HepG2 (cell line): ENCODE measurements around the gene TMEM87B. TPM values are rescaled to one million over a fixed set of nuclear protein-coding genes. Genes with fewer than 3 reads are reported as not detected.

Experiments used
- ARID5B ChIP-seq: IDR thresholded peaks from 2 replicates; pipeline ENCODE4 v1.4.0; 2020; ENCODE audit warnings: mild to moderate bottlenecking, missing genetic modification reagents
- ARNT ChIP-seq: fragments of 450-650 bp; IDR thresholded peaks from 2 replicates; pipeline ENCODE4 v1.6.1; 2017
- GFI1 ChIP-seq: sonication (generic); formaldehyde crosslinking; IDR thresholded peaks from 2 replicates; pipeline ENCODE4 v1.5.0; 2020; ENCODE audit warnings: missing genetic modification reagents, mild to moderate bottlenecking, borderline replicate concordance
- HNRNPH1 ChIP-seq: fragments of 200-400 bp; formaldehyde crosslinking; optimal IDR thresholded peaks from 2 replicates; pipeline ENCODE3; 2017; ENCODE audit warnings: mild to moderate bottlenecking, low read depth, low read length
- IKZF4 ChIP-seq: sonication (generic); formaldehyde crosslinking; IDR thresholded peaks from 2 replicates; pipeline ENCODE4 v1.5.1; 2020; ENCODE audit warnings: borderline replicate concordance, mild to moderate bottlenecking, low read depth, missing genetic modification reagents; ENCODE audit errors: not compliant biosample characterization
- LCORL ChIP-seq, 2 experiments: fragments of 450-650 bp in 1 of 2; sonication (generic) in 1 of 2; formaldehyde crosslinking in 1 of 2; IDR thresholded peaks; 2 replicates each; pipeline versions ENCODE4 v1.5.0 to v1.6.1; 2017 to 2020; ENCODE audit warnings: antibody characterized with exemption in 1 of 2, missing genetic modification reagents in 1 of 2
- MBNL3 ChIP-seq: fragments of 250-450 bp; sonication (Bioruptor Pico); conservative IDR thresholded peaks from 2 replicates; pipeline ENCODE4 v1.8.0; 2022; ENCODE audit warnings: mild to moderate bottlenecking, inconsistent platforms
- SOX6 ChIP-seq, 2 experiments: fragments of 450-650 bp in 1 of 2; sonication (generic) in 1 of 2; formaldehyde crosslinking in 1 of 2; IDR thresholded peaks; 2 replicates each; pipeline versions ENCODE4 v1.4.0 to v1.6.1; 2017 to 2020; ENCODE audit warnings: antibody characterized with exemption in 1 of 2, mild to moderate bottlenecking in 1 of 2, missing genetic modification reagents in 1 of 2
- TAF15 ChIP-seq: fragments of 200-400 bp; formaldehyde crosslinking; IDR thresholded peaks from one replicate; pipeline ENCODE4 v1.6.1; 2018; ENCODE audit warnings: mild to moderate bottlenecking, low read depth, low read length; ENCODE audit not compliant: poor library complexity, severe bottlenecking
- ZFP90 ChIP-seq: sonication (generic); formaldehyde crosslinking; IDR thresholded peaks from 2 replicates; pipeline ENCODE4 v1.8.0; 2022; ENCODE audit warnings: missing genetic modification reagents, mild to moderate bottlenecking, inconsistent platforms, borderline replicate concordance
- ZFX ChIP-seq: sonication (generic); formaldehyde crosslinking; IDR thresholded peaks from 2 replicates; pipeline ENCODE4 v1.4.0; 2020; ENCODE audit warnings: mild to moderate bottlenecking, low read depth, missing genetic modification reagents, moderate library complexity
- ZKSCAN5 ChIP-seq: sonication (generic); formaldehyde crosslinking; IDR thresholded peaks from 2 replicates; pipeline ENCODE4 v1.5.1; 2020; ENCODE audit warnings: mild to moderate bottlenecking, missing genetic modification reagents
- ZNF329 ChIP-seq: sonication (generic); formaldehyde crosslinking; IDR thresholded peaks from 2 replicates; pipeline ENCODE4 v1.9.0; 2021; ENCODE audit warnings: low read depth, mild to moderate bottlenecking, missing genetic modification reagents
- ZSCAN31 ChIP-seq: sonication (generic); formaldehyde crosslinking; IDR thresholded peaks from 2 replicates; pipeline ENCODE4 v1.5.0; 2020; ENCODE audit warnings: low read depth, mild to moderate bottlenecking, missing genetic modification reagents
- polyA plus RNA-seq, 8 experiments: library from polyadenylated mRNA; depleted of rRNA in 3 of 8; stranded (reverse) in 7 of 8; unstranded in 1 of 8; fragments of >200 nt; fragmentation: Illumina TruSeq in 4 of 8; extraction: Trizol in 4 of 8; gene quantifications; 2 replicates each; pipeline versions ENCODE4 v1.2.1 to v1.2.3, GENCODE V29; 2011 to 2016; ENCODE audit warnings: low read depth in 4 of 8, missing spikeins in 1 of 8, mixed read lengths in 1 of 8; ENCODE audit not compliant: insufficient read depth in 1 of 8
- total RNA-seq, 5 experiments: library from RNA; depleted of rRNA; stranded (reverse); fragments of >200 nt; fragmentation: Illumina TruSeq; extraction: Trizol; gene quantifications; 2 replicates each; pipeline ENCODE4 v1.2.3, GENCODE V29; 2016; ENCODE audit warnings: low read depth in 1 of 5
- TF ChIP-seq, protein P1 (sequence below): sonication (generic); formaldehyde crosslinking; IDR thresholded peaks from 2 replicates; pipeline ENCODE4 v1.8.0; 2022; ENCODE audit warnings: mild to moderate bottlenecking, missing genetic modification reagents, moderate library complexity
- TF ChIP-seq, protein P2 (sequence below): sonication (generic); formaldehyde crosslinking; IDR thresholded peaks from 2 replicates; pipeline ENCODE4 v1.4.0; 2020; ENCODE audit warnings: missing genetic modification reagents
- TF ChIP-seq, protein P3 (sequence below): sonication (generic); formaldehyde crosslinking; IDR thresholded peaks from 2 replicates; pipeline ENCODE4 v1.4.0; 2020; ENCODE audit warnings: missing genetic modification reagents

The TMEM87B gene
- total and polyA plus RNA-seq, 2 of the 13 experiments (the other 11 are each of a cell fraction or from before 2014, with no cell fraction given) = 15.1 to 16.2 TPM

DNA sequence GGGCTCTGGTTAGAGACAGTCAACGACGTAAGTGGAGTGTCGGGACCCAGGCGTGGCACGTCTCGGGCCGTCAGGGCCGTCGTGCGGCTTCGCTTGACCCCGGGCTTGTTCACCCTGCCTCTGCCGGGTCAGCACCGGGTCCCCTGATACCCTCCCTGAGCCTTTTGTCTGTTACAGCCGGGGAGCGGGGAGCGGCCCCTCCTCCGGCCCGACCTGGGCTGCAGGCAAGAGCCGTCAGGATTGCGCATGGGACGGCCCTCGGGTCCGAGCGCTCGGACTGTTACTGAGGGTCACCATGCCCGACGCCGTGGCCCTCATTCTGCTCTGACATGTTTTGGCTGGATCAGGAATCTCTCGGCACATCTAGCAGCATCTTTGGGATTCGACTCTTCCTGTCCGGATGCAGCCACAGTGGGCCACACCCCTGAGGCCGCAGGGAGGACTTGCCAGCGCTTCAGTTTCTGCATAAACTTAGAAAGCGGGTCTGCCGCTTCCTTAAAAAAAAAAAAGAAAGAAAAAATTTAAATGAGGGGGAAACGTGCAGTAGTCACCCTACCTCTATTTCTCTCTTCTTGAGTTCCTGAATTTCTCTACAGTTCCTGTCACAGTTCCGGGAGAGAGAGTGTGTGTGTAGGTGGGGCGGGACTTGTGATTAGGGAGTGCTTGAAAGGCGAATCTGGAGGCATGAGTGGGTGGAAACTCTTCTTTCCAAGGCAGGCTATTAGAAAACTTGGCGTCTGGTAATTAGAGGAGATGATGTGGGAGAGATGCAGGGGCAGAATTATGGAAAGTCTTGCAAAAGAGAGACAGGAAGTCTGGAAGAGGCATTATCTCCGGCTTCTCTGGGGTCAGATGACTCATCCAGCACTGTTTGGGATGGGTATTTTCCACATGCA, 909 bp downstream of the TMEM87B start (continued):
- TF ChIP-seq ZKSCAN5 (CRISPR knock-in tag) (peak; percentile 23; the same call in 1 of the 2 replicates), TAF15 (peak; percentile 54), LCORL (IDR thresholded peaks at IDR 0.05) (no peak), LCORL (CRISPR knock-in tag; IDR thresholded peaks at IDR 0.05) (peak; percentile 14; the same call in 1 of the 2 replicates), ZNF329 (CRISPR knock-in tag) (peak; percentile 59; the same call in 1 of the 2 replicates), ZSCAN31 (CRISPR knock-in tag) (peak; percentile 38), GFI1 (CRISPR knock-in tag) (peak; percentile 44; the same call in 1 of the 2 replicates), ARNT (no peak), ZFP90 (CRISPR knock-in tag) (peak; percentile 52; the same call in 1 of the 2 replicates), HNRNPH1 (no peak), ARID5B (CRISPR knock-in tag) (peak; percentile 39), IKZF4 (CRISPR knock-in tag) (peak; percentile 3), SOX6 (IDR thresholded peaks at IDR 0.05) (no peak), SOX6 (CRISPR knock-in tag; IDR thresholded peaks at IDR 0.05) (no peak), ZFX (CRISPR knock-in tag) (peak; percentile 15; the same call in 1 of the 2 replicates), MBNL3 (no peak)
- TF ChIP-seq, protein P1, sequence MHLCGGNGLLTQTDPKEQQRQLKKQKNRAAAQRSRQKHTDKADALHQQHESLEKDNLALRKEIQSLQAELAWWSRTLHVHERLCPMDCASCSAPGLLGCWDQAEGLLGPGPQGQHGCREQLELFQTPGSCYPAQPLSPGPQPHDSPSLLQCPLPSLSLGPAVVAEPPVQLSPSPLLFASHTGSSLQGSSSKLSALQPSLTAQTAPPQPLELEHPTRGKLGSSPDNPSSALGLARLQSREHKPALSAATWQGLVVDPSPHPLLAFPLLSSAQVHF (CRISPR knock-in tag) = no peak
- TF ChIP-seq, protein P2, sequence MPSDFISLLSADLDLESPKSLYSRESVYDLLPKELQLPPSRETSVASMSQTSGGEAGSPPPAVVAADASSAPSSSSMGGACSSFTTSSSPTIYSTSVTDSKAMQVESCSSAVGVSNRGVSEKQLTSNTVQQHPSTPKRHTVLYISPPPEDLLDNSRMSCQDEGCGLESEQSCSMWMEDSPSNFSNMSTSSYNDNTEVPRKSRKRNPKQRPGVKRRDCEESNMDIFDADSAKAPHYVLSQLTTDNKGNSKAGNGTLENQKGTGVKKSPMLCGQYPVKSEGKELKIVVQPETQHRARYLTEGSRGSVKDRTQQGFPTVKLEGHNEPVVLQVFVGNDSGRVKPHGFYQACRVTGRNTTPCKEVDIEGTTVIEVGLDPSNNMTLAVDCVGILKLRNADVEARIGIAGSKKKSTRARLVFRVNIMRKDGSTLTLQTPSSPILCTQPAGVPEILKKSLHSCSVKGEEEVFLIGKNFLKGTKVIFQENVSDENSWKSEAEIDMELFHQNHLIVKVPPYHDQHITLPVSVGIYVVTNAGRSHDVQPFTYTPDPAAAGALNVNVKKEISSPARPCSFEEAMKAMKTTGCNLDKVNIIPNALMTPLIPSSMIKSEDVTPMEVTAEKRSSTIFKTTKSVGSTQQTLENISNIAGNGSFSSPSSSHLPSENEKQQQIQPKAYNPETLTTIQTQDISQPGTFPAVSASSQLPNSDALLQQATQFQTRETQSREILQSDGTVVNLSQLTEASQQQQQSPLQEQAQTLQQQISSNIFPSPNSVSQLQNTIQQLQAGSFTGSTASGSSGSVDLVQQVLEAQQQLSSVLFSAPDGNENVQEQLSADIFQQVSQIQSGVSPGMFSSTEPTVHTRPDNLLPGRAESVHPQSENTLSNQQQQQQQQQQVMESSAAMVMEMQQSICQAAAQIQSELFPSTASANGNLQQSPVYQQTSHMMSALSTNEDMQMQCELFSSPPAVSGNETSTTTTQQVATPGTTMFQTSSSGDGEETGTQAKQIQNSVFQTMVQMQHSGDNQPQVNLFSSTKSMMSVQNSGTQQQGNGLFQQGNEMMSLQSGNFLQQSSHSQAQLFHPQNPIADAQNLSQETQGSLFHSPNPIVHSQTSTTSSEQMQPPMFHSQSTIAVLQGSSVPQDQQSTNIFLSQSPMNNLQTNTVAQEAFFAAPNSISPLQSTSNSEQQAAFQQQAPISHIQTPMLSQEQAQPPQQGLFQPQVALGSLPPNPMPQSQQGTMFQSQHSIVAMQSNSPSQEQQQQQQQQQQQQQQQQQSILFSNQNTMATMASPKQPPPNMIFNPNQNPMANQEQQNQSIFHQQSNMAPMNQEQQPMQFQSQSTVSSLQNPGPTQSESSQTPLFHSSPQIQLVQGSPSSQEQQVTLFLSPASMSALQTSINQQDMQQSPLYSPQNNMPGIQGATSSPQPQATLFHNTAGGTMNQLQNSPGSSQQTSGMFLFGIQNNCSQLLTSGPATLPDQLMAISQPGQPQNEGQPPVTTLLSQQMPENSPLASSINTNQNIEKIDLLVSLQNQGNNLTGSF (CRISPR knock-in tag) = no peak; the same call in 1 of the 2 replicates
- TF ChIP-seq, protein P3, sequence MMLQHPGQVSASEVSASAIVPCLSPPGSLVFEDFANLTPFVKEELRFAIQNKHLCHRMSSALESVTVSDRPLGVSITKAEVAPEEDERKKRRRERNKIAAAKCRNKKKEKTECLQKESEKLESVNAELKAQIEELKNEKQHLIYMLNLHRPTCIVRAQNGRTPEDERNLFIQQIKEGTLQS (CRISPR knock-in tag) = peak; percentile 58; the same call in 1 of the 2 replicates
